ENCODE data around the gene MELK. TPM values are rescaled to one million over a fixed set of nuclear protein-coding genes. Genes with fewer than 3 reads are reported as not detected.
A peak's percentile ranks its signal among the peaks of the same experiment; 100 is the strongest.

The MELK gene
- total RNA-seq, 2 experiments from 2014 or later: 44.3 to 49.5 TPM

GRCh38 chr9:36664806-36665205 lies 92.1 kb downstream of the MELK start:
- ChIA-PET CTCF (interaction anchor here (0.7 kb wide), 1 partner anchor 663 kb away, joined by 3 read pairs; no protein-coding TSS in a partner anchor), POLR2A (no interaction called here)
- DNase-seq (no peak), ATAC-seq (no peak)
- Mint-ChIP-seq H3K9me3 (no peaks in the 10 kb centered on the region), H3K27ac (no peak overlapping the region), H3K36me3 (ENCODE audit: low read depth) (peaks cover 28% of the 10 kb centered on the region), H3K4me1 (ENCODE audit: low read depth) (peaks cover 10% of the 10 kb centered on the region), H3K4me3 (no peak overlapping the region), H3K27me3 (no peaks in the 10 kb centered on the region)
- TF ChIP-seq CTCF (IDR thresholded peaks at IDR 0.05): no peak
- intact Hi-C loops (cut with micrococcal nuclease): no loop called here

- Mint-ChIP-seq H3K36me3 (ENCODE audit: low read depth) (peaks cover 28% of the 10 kb centered on the region), H3K4me3 (no peak overlapping the region), H3K27ac (no peak overlapping the region), H3K9me3 (no peaks in the 10 kb centered on the region), H3K4me1 (ENCODE audit: low read depth) (peaks cover 10% of the 10 kb centered on the region), H3K27me3 (no peaks in the 10 kb centered on the region)
- intact Hi-C loops (cut with micrococcal nuclease): no loop called here
- DNase-seq (no peak), ATAC-seq (no peak)
- no peak for TF ChIP-seq CTCF (IDR thresholded peaks at IDR 0.05)
- ChIA-PET CTCF (no interaction called here), POLR2A (no interaction called here)
These were observed 92.7 kb downstream of the MELK start for GRCh38 chr9:36665387-36665786.

- Mint-ChIP-seq H3K4me1 (ENCODE audit: low read depth) (peaks cover 10% of the 10 kb centered on the region), H3K27ac (no peak overlapping the region), H3K4me3 (no peak overlapping the region), H3K36me3 (ENCODE audit: low read depth) (peaks cover 30% of the 10 kb centered on the region), H3K9me3 (no peaks in the 10 kb centered on the region), H3K27me3 (no peaks in the 10 kb centered on the region)
- intact Hi-C loops (cut with micrococcal nuclease): no loop called here
- ATAC-seq (no peak), DNase-seq (no peak)
- CTCF ChIA-PET: no interaction called here
- POLR2A ChIA-PET: no interaction called here
- no peak for TF ChIP-seq CTCF (IDR thresholded peaks at IDR 0.05)
These were observed 93.3 kb downstream of the MELK start for GRCh38 chr9:36665921-36666431.

- CTCF ChIA-PET: no interaction called here
- intact Hi-C loops (cut with micrococcal nuclease): no loop called here
- no peak for ATAC-seq
These were observed 98.9 kb downstream of the MELK start for GRCh38 chr9:36671561-36671960.

GRCh38 chr9:36676091-36676490 lies 103.4 kb downstream of the MELK start:
- ATAC-seq (no peak), DNase-seq (no peak)
- H3K36me3 Mint-ChIP-seq (ENCODE audit: low read depth): peaks cover 47% of the 10 kb centered on the region
- peak overlapping the region; percentile 0 for H3K27ac Mint-ChIP-seq
- no peak overlapping the region for H3K4me3 Mint-ChIP-seq
- TF ChIP-seq CTCF (IDR thresholded peaks at IDR 0.05): no peak
- no peaks in the 10 kb centered on the region for H3K9me3 Mint-ChIP-seq
- ChIA-PET POLR2A (no interaction called here), CTCF (no interaction called here)
- H3K27me3 Mint-ChIP-seq: no peaks in the 10 kb centered on the region
- intact Hi-C loops (cut with micrococcal nuclease): no loop called here
- H3K4me1 Mint-ChIP-seq (ENCODE audit: low read depth): peaks cover 16% of the 10 kb centered on the region

More at GRCh38 chr9:36671561-36671960, 98.9 kb downstream of the MELK start:
- Mint-ChIP-seq H3K4me1 (ENCODE audit: low read depth) (peaks cover 4% of the 10 kb centered on the region), H3K9me3 (no peaks in the 10 kb centered on the region), H3K4me3 (no peak overlapping the region), H3K36me3 (ENCODE audit: low read depth) (peaks cover 32% of the 10 kb centered on the region), H3K27ac (no peak overlapping the region), H3K27me3 (no peaks in the 10 kb centered on the region)
- DNase-seq: no peak
- TF ChIP-seq CTCF (IDR thresholded peaks at IDR 0.05): no peak
- POLR2A ChIA-PET: no interaction called here

All from activated CD8-positive, alpha-beta T cell treated with anti-CD3 and anti-CD28 coated beads for 36 hours (primary cell).